ENCODE data around the gene TMEM9B. TPM values are rescaled to one million over a fixed set of nuclear protein-coding genes. Genes with fewer than 3 reads are reported as not detected.

The TMEM9B gene
- total and polyA plus RNA-seq, 9 of the 15 experiments (the other 6 are each of a cell fraction or from before 2014, with no cell fraction given), result 7.7 to 20.0 (median 14.0) TPM

- 0 out of 2 replicates have a peak, but pooled peaks have one; percentile 51 for TF ChIP-seq ZBTB49 (CRISPR knock-in tag; IDR thresholded peaks at IDR 0.05; ENCODE audit: borderline replicate concordance)
- TF ChIP-seq, protein P1, sequence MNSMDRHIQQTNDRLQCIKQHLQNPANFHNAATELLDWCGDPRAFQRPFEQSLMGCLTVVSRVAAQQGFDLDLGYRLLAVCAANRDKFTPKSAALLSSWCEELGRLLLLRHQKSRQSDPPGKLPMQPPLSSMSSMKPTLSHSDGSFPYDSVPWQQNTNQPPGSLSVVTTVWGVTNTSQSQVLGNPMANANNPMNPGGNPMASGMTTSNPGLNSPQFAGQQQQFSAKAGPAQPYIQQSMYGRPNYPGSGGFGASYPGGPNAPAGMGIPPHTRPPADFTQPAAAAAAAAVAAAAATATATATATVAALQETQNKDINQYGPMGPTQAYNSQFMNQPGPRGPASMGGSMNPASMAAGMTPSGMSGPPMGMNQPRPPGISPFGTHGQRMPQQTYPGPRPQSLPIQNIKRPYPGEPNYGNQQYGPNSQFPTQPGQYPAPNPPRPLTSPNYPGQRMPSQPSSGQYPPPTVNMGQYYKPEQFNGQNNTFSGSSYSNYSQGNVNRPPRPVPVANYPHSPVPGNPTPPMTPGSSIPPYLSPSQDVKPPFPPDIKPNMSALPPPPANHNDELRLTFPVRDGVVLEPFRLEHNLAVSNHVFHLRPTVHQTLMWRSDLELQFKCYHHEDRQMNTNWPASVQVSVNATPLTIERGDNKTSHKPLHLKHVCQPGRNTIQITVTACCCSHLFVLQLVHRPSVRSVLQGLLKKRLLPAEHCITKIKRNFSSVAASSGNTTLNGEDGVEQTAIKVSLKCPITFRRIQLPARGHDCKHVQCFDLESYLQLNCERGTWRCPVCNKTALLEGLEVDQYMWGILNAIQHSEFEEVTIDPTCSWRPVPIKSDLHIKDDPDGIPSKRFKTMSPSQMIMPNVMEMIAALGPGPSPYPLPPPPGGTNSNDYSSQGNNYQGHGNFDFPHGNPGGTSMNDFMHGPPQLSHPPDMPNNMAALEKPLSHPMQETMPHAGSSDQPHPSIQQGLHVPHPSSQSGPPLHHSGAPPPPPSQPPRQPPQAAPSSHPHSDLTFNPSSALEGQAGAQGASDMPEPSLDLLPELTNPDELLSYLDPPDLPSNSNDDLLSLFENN (IDR thresholded peaks at IDR 0.05; ENCODE audit: low read depth in 2 of 2, low read length in 2 of 2), result no peak
- TF ChIP-seq, protein P2, sequence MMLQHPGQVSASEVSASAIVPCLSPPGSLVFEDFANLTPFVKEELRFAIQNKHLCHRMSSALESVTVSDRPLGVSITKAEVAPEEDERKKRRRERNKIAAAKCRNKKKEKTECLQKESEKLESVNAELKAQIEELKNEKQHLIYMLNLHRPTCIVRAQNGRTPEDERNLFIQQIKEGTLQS (IDR thresholded peaks at IDR 0.05), result no peak
- TF ChIP-seq, protein P2 (CRISPR knock-in tag; conservative IDR thresholded peaks at IDR 0.05), result 0 out of 2 replicates have a peak, but pooled peaks have one; percentile 49
- peak; percentile 70 for TF ChIP-seq CCNT2 (IDR thresholded peaks at IDR 0.05; ENCODE audit: borderline replicate concordance, extremely low read depth, insufficient read length, low read depth, low read length)
- no peak for TF ChIP-seq POLR2AphosphoS2 (IDR thresholded peaks at IDR 0.05; ENCODE audit: low read length)
- no peak for TF ChIP-seq HOMEZ (CRISPR knock-in tag; IDR thresholded peaks at IDR 0.05)
- TF ChIP-seq CHD1 (IDR thresholded peaks at IDR 0.05; ENCODE audit: low read length), result peak; percentile 19
- no peak for TF ChIP-seq ZNF445 (CRISPR knock-in tag; IDR thresholded peaks at IDR 0.05; ENCODE audit: low read depth)
- 0 out of 2 replicates have a peak, but pooled peaks have one; percentile 75 for TF ChIP-seq RBM34 (IDR thresholded peaks at IDR 0.05; ENCODE audit: borderline replicate concordance, insufficient read depth, low read length)
- TF ChIP-seq HMG20A (CRISPR knock-in tag; conservative IDR thresholded peaks at IDR 0.05), result no peak
- TF ChIP-seq ZBTB7A (IDR thresholded peaks at IDR 0.05; ENCODE audit: borderline replicate concordance, control insufficient read depth, low read depth, low read length), result 0 out of 2 replicates have a peak, but pooled peaks have one; percentile 60
- TF ChIP-seq TAF1 (IDR thresholded peaks at IDR 0.05; ENCODE audit: control insufficient read depth, extremely low read depth, insufficient read depth, low read length, severe bottlenecking), result peak; percentile 71
- no peak for TF ChIP-seq ZBTB8A (IDR thresholded peaks at IDR 0.05; ENCODE audit: partially characterized antibody)
These were observed at the start of gene TMEM9B (continued) for GRCh38 chr11:8964324-8965320.

Data from K562 (cell line).